Spleen (tissue), 7 donors: Measurements from ENCODE around the gene RBM4B.

ENCODE experiments used
- CTCF ChIP-seq, 11 experiments: fragments of 200-600 bp in 7 of 11; fragments of 450-650 bp in 4 of 11; sonication (generic) in 4 of 11; IDR thresholded peaks in 8 of 11; conservative IDR thresholded peaks in 3 of 11; 1 replicate in 7 of 11; 2 replicates in 4 of 11; pipeline versions ENCODE4 v1.4.0 to v1.8.0; 2016 to 2021; ENCODE audit warnings: antibody characterized with exemption in 11 of 11, inconsistent platforms in 4 of 11, mild to moderate bottlenecking in 1 of 11
- POLR2A ChIP-seq, 3 donors: fragments of 450-650 bp; IDR thresholded peaks; one replicate each; pipeline ENCODE4 v1.5.1; 2017; ENCODE audit warnings: antibody characterized with exemption in 3 of 3, mild to moderate bottlenecking in 1 of 3
- POLR2AphosphoS5 ChIP-seq, 3 donors: sonication (generic); formaldehyde crosslinking; IDR thresholded peaks; one replicate each; pipeline ENCODE4 v1.5.1; 2017; ENCODE audit warnings: antibody characterized with exemption in 3 of 3
- donor health status: DM: no; HTN: no; CAD: no; lungs with moderate emphysema.
- donor health status: DM: no; HTN: no; CAD: no.
- donor health status: DM: no; HTN: no; CAD: no.

DNA sequence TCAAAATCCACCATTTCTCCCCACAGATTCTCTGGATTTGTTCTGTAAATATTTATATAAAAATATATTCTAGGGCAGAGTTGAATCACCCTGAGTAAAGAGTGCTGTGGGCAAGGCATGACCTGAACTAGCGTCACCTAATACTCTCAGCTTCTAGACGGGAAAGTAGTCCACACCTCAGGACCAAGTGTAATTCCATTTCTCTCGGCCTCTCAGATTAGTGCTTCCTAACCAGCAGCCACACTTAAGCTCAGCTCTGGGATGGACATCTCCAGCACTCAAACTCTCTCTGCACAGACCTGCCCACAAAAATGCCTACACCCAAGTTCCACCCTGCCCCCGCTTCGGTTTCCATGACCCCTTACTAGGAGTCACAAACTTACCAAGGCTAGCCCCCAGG is 46.0 kb upstream of the RBM4B start:
- TF ChIP-seq CTCF (IDR thresholded peaks at IDR 0.05 in 8 of 11, conservative IDR thresholded peaks at IDR 0.05 in 3 of 11) (no peak), POLR2AphosphoS5 (IDR thresholded peaks at IDR 0.05) (no peak), POLR2A (IDR thresholded peaks at IDR 0.05) (no peak)
